Measurements from ENCODE around the gene SYT1. TPM values are rescaled to one million over a fixed set of nuclear protein-coding genes. Genes with fewer than 3 reads are reported as not detected.

Gene SYT1
- total RNA-seq, 1 experiment from 2014 or later = 15.8 TPM

- no peak overlapping the region for H3K27ac ChIP-seq (ENCODE audit: insufficient read length, low read depth, low read length)
- H3K14ac ChIP-seq (ENCODE audit: insufficient read depth, low read length) = no peak overlapping the region
- H3K18ac ChIP-seq (ENCODE audit: insufficient read length, low read depth, low read length) = no peak overlapping the region
- H3K4me1 ChIP-seq (ENCODE audit: insufficient read depth, low read length) = peaks cover 6% of the 10 kb centered on the region
- no peak overlapping the region for H2BK20ac ChIP-seq (ENCODE audit: low read depth, low read length, poor library complexity, severe bottlenecking)
- no peak overlapping the region for H2BK120ac ChIP-seq (ENCODE audit: low read depth, low read length, poor library complexity, severe bottlenecking)
- H3K4ac ChIP-seq (ENCODE audit: low read depth, low read length) = no peak overlapping the region
- Mint-ChIP-seq H3K27me3 (ENCODE audit: low read depth) (no peaks in the 10 kb centered on the region), H3K9me3 (no peaks in the 10 kb centered on the region), H3K27ac (no peak overlapping the region), H3K4me3 (no peak overlapping the region), H3K36me3 (ENCODE audit: insufficient read depth in 1 of 3, low read depth in 3 of 3) (no peaks in the 10 kb centered on the region), H3K4me1 (peaks cover 27 to 31% of the 10 kb centered on the region in 2 experiments)
- H3K9me3 ChIP-seq (ENCODE audit: control insufficient read depth, low read depth, low read length) = no peaks in the 10 kb centered on the region
- no peak overlapping the region for H4K91ac ChIP-seq (ENCODE audit: insufficient read length, low read depth, low read length)
- no peak overlapping the region for H3K4me2 ChIP-seq (ENCODE audit: insufficient read depth, insufficient read length, low read length)
- no peaks in the 10 kb centered on the region for H3K79me1 ChIP-seq (ENCODE audit: insufficient read depth, low read depth, low read length, poor library complexity, severe bottlenecking)
- H3T11ph ChIP-seq (ENCODE audit: low read length) = no peak overlapping the region
- H2BK15ac ChIP-seq (ENCODE audit: low read depth, low read length) = no peak overlapping the region
- no peak for TF ChIP-seq CTCF (conservative IDR thresholded peaks at IDR 0.05)
- no peaks in the 10 kb centered on the region for H3K23me2 ChIP-seq (ENCODE audit: insufficient read length, low read depth, low read length, poor library complexity, severe bottlenecking)
- H3K79me2 ChIP-seq (ENCODE audit: insufficient read depth, low read length) = peaks cover 2% of the 10 kb centered on the region; the same call in 1 of the 2 replicates
- H4K8ac ChIP-seq (replicated peaks; ENCODE audit: insufficient read length, low read depth, low read length) = no peak overlapping the region
- H3K56ac ChIP-seq (ENCODE audit: insufficient read length, low read depth, low read length) = no peak overlapping the region
- H2AFZ ChIP-seq (ENCODE audit: low read length) = no peak overlapping the region
- H2AK5ac ChIP-seq (ENCODE audit: insufficient read length, low read length) = no peak overlapping the region
- no peak overlapping the region for H2BK12ac ChIP-seq (ENCODE audit: insufficient read length, low read depth, low read length)
- H3K27me3 ChIP-seq (ENCODE audit: insufficient read depth, low read length) = no peaks in the 10 kb centered on the region
- H2BK5ac ChIP-seq (ENCODE audit: insufficient read length, low read length) = no peak overlapping the region
- H4K5ac ChIP-seq (ENCODE audit: insufficient read length, low read depth, low read length) = no peak overlapping the region
- no peaks in the 10 kb centered on the region for H4K20me1 ChIP-seq (ENCODE audit: control insufficient read depth, insufficient read depth, insufficient read length)
- no peak overlapping the region for H3K9ac ChIP-seq (ENCODE audit: extremely low read depth, insufficient read length, low read length)
- WGBS (ENCODE audit: extremely low coverage, insufficient read length, low lambda C conversion rate) = no CpG with 5 or more reads among the region's 8 CpGs
- H3K23ac ChIP-seq (ENCODE audit: insufficient read length, low read depth, low read length) = no peak overlapping the region
- no peak for DNase-seq
These were observed 222.1 kb downstream of the SYT1 start for GRCh38 chr12:79086541-79087296.

Measured in H9 (cell line).